Activated CD4-positive, CD25-positive, alpha-beta regulatory T cell treated with anti-CD3 and anti-CD28 coated beads, Interleukin-2, amount 50 U/mL, for 24 hours (primary cell): ENCODE measurements around the gene WNT2.

Experiments used
- ATAC-seq, 2 donors: fragments of 150-1000 bp; cut with Tn5 transposase; one replicate each; pipeline ENCODE4 v1.10.0; 2021; ENCODE audit warnings: mild to moderate bottlenecking in 1 of 2, moderate library complexity in 1 of 2

Gene WNT2

DNA sequence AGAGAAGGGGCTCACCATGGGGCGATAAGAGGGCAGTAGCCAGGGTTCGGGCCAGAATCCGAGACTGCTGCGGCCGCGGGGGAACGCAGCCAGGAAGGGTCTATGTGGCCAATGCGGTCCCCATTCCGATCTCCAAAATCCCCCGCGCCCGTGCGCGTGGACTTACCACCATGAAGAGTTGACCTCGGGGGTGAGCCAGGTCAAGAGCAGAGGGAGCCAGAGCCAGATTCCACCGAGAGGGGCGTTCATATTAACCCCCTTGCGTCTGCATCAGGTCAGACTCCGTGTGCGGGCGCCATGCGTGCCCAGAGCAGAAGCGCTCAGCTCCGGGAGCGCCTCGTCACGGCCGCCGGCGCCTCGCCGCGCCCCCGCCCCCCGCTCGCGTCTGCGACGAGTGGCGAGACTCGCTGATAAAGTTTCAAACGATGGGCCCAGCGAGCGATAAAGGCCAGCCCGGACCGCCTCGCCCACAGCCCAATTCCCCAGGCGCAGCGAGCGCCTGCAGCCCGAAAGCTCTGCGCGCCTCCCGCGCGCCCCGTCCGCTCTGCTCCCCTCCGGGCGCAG, at the start of gene WNT2:
Gene WNT2, minus strand, starts transcription at position 318 of the 564 bp plus-strand sequence. Its CDS starts 69 bp downstream, at position 249.
- no peak for ATAC-seq

GRCh38 chr7:117372073-117372472, 49.2 kb upstream of the WNT2 start:
- ATAC-seq = no peak

DNA sequence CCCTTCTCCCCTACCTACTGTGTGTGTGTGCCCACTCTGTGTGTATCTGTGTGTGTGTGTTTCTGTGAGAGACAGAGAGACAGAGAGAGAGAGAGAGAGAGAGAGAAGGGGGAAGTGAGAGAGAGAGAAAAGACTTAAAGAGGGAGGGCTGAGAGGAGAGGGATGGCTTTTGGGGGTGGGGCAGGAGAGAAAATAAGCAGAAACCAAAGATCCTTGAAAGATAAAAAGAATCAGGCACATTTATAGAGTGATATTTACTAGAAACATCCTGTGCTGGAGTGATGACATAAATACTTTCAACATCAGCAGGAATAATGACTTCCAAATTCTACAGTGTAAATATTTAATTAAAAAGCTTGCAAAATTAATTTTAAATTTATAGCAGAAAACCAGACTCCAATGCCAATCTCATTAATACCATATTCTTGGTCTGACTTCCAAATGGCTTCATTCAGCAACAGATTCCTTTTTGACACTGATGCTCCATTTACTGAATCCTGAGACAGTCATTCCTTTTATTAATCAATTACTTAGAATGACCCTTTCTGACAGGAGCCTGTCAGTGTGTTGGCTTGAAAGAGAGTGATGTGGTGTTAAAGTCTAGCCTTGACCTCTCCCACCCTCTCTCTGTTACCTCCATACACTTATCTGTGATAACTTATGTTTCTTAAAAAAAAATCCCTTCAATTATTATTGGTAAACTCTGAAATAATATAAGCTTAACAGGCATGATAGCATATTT, 41.7 kb upstream of the WNT2 start:
- no peak for ATAC-seq

DNA sequence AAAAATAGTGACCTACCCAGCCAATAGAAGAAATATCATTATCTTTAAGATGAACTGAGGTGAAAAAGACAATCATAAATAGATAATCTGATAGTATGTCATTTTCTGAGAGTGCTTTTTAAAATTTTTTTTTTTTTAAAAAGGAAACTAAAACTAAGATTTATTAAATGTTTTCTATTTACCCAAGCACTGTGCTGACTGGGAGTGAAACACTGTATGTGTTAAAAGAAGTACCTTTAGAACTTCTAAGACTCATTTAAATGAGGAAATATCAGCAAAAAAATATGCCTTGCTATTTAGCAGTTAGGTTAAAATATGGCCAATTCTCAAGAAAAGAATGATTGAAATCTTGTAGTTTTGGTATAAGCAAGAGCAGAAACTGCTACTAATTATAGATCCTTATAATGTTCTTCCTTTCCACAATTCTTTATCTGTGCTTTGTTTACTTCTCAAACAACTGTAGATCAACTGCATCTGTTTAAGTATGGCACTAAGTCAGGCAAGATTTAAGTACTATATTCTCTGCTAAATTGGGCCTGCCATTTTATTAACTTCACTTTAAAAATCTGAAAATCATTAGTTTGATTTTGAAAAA, 39.5 kb upstream of the WNT2 start:
- no peak for ATAC-seq

DNA sequence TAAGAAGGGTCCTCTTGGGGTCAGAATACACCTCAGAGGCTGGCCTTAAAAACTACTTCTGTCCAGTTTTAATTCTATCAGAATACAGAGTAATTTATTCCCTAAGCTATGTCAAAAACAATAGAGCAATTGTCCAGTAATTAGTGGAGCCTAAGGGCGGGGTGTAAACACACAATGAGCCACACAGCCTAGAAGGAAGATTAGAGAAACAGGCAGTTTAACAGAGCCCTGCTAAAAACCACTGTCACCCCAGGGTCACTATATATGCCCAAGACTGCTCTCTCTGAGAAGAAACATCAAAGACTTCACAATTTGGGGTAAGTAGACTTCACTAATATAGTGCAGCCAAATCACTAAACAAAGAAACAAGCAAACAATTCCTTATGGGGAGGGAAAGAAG, 27.2 kb upstream of the WNT2 start:
- no peak for ATAC-seq

GRCh38 chr7:117349570-117349969, 26.7 kb upstream of the WNT2 start:
- no peak for ATAC-seq

GRCh38 chr7:117347962-117348672, 25.3 kb upstream of the WNT2 start:
- ATAC-seq = no peak

DNA sequence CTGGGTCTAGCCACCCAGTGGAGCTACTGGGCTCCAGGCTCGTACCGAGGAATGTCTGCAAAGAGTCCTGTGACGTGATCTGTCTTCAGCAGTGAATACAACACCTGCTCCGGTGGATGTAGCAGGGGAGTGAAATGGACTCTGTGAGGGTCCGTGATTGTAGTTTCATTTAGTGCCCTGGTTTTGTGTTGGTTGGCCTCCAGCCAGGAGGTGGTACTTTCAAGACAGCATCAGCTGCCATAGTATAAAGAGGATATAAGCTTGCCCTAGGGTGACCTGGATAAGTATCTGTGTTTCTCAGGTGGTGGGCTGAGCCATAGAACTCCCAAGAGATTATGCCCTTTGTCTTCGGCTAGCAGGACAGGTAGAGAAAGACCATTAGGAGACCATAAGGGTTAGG, 24.6 kb upstream of the WNT2 start:
- ATAC-seq = no peak

- no peak for ATAC-seq
Measured at GRCh38 chr7:117346161-117346560, 23.3 kb upstream of the WNT2 start.

GRCh38 chr7:117338020-117338419, 15.2 kb upstream of the WNT2 start:
- ATAC-seq = no peak

DNA sequence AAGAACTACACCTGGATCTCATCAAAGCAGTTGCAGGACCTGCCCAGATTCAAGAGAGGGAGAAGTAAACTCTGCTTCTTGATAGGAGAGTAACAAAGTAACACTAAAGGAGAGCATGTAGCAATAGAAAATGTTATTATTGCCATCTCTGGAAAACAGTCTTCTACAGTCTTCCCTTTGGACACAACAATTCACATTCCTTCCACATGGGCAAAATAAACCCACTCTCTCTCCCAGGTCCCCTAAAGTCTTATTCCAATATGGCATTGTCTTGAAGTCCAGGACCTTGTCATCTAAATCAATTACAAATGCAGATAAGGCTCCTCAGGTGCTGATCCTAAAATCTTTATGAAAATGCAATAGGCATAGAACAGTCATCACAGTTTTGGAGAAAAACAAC, 10.3 kb upstream of the WNT2 start:
- no peak for ATAC-seq

DNA sequence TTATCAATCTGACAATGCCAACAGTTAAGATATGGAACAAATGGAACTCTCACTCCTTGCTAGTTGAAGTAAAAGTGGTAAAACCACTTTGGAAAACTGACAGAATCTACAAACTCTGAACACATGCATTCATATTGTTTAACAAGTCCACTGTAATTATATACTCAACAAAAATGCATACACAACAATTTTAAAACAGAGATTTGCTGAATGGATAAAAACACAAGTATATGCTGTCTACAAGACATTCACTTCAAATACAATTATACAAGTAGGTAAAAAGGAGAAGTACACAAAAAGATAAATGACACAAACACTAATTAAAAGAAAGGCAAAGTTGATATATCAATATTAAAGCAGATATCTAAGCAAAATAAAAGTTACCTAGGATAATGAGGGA, 9.2 kb upstream of the WNT2 start:
- no peak for ATAC-seq

DNA sequence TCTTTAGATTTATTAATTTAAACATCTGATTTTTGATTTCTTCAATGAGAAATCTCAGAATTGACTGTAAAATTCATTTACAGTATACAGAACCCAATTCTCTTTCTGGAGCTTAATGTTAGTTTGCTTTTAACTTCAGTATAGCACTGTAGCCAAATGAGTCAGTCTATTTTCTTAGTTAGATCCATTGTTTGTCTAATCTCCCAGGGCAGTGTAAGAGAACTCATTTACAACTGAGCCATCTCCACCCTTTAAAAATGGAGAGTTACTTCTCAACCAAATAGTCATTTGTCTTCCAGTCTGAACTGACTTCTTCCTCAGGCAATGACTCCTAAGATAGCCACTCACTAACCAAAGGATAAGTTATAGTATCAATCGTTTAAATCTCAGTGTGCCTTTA, 3.0 kb upstream of the WNT2 start:
- no peak for ATAC-seq

DNA sequence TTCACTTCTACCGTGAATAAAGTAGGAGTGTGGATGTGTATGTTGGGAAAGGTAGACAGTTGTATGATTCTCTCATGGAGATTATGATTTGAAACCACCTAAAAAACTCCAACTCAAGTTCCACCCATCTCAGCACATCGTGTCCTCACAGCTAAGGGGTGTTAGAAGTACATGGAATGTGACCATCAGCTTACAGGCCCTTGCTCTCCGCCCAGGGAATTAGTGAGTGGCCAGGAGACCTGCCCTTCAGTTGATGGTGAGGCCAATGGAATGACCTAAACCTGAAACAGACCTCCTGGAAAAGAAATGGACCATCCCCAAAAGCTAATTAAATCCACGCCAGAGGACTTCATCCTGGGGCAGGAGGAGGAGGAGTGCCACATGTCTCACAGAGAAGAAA, 2.1 kb upstream of the WNT2 start:
- ATAC-seq = no peak

- no peak for ATAC-seq
Measured at GRCh38 chr7:117323851-117324711, 1.2 kb upstream of the WNT2 start.

DNA sequence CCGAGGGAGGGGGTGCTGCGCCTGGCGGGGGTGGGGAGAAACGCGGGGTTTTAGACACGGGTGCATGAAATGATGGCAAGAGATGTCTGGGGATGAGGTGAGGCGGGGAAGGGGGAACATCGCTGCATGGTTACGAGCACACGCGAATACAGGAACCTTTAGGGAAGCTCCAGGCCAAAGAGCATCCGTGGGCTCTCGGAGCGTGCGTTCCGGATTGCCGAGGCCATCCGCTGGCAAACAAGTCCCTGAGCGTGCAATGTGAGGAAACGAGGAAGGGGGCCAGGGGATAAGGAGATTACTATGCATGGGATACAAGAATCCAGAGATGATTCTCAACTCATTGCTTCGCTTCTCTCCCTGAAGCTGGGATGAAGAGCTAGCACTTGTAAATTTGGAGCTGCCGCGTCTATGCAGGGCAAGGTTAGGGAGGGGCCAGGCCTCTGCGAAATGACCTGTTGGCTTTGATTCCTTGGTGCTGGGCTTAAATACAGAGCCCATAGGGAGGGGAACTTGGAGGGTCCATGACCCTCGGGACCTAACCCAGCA, 520 bp upstream of the WNT2 start:
- ATAC-seq = no peak

DNA sequence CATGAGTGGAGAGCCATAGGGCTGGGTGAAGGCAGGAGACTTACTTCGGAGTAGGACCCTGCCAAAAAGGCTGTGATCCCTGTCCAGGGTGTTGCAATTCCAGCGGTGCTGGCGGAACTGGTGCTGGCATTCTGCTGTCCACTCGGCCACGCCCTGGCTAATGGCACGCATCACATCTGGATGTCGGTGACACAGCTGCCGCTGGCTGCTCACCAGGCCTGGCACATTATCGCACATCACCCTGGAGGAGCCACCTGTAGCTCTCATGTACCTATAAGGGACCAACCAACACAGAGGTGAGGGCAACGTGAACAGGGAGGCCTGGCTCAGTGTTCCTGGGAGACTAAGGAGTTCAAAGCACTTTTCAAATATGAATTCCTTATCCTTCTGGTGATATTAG, 2.3 kb downstream of the WNT2 start:
- no peak for ATAC-seq

DNA sequence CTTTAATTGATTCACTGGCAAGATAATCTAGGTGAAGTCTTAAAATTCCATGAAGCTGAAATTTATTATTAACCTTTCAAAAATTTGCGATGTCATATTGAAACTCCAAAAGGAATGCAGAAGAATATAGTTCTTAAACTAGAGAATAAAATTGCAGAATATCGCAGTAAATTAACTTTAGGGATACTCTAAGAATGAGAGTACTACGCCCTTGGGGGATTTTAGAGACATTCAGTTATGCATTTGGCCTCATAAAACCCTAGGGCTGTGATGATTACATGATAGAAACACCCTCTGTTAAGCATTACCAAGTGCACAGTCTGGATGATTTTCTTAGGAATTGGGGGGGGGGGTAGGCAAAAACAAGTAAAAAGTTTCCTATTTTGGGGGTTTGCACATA, 3.7 kb downstream of the WNT2 start:
- no peak for ATAC-seq

GRCh38 chr7:117313582-117313981, 9.3 kb downstream of the WNT2 start:
- ATAC-seq = no peak

DNA sequence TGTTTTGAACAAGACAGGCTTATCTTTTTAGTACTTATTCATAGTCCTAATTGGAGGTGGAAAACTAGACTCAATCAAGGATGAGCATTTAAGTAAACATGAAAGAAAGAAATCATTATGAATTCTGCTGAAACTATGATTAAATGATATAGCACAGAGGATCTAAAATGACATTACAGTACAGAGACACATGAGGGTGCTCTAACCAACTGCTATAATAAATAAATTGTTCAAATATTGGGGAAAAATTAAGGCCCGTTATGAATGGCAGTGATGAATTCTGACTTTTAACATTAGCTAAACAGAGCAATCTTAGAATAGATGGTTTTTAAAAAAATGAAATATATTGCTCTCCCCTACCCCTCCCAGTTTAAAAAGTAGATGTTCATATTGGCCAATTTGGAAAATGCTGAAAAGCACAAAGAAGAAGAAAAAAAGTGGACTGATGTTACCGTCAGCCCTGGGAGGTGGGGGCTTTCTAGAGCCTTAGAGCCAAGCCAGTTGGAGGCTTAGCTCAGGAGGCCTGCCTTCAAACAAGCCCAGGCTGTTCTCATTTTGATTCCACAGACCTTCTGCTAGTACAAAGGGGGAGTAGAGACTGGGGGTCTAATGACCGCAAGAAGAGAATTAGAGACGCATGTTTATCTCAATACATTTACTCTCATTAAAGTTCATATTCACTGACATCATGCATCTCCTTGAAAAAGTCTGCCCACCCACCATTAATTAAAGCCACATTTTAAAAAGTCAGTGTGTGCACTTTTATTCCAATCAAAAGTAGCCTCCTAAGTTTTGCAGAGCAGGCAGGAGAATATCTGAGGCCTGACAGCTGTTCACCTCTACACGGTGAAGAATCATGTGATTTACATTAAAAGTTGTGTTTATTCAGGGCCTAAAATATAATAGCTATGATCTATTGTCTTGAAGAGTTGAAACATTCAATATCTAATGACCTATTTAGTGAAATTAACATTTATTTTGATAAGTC, 10.0 kb downstream of the WNT2 start:
- ATAC-seq = no peak

GRCh38 chr7:117308891-117309290, 14.0 kb downstream of the WNT2 start:
- no peak for ATAC-seq
